ENCODE data around the gene ADD3. TPM values are rescaled to one million over a fixed set of nuclear protein-coding genes. Genes with fewer than 3 reads are reported as not detected.

The ADD3 gene
- total and polyA plus RNA-seq, 4 experiments from 2014 or later = 365 to 613 (median 449) TPM

DNA sequence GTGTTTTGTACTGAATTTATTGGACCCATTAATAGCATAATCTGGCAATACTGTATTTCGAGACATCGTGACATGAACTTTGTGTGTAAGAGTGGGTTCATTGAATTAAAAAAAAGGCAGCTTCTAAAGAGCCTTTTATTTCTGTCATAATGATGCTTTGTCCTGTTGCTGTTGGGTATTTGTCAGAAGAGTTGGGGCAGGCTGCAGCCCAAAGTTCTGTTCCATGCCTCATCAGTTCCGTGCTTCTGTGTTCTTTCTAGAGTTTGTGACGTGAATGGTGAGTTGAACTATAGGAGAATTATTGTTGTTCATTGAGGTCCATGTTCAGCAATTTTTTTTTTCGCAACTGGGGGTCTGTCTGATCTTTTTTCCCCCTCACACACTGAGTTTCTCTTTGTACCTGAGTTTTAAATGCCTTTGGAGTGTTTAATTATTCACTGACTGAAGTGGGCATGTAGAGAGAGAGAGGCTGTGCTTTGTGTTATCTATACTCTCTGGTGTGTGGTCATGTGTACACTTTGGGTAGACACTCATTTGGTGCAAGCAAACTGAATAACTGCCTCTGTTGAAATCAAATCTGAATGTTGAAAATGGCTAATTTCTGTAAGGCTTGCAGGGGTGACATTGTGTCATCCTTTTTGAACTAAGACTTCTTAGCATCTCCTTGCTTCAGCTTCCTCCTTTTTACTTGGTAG is 69.8 kb downstream of the ADD3 start:
- H3K36me3 ChIP-seq (ENCODE audit: insufficient read depth, low read length) = no peaks in the 10 kb centered on the region
- ChIA-PET POLR2A (ENCODE audit: partially characterized antibody) (interaction anchor here (0.5 to 7.1 kb wide), 27 partner anchors 8 to 193 kb away, joined by 3 to 116 read pairs (median 4); partner anchors contain the start of gene ADD3), CTCF (ENCODE audit: partially characterized antibody) (interaction anchor here (0.5 to 3.3 kb wide), 17 partner anchors 10 to 193 kb away, joined by 3 to 18 read pairs (median 5); no protein-coding TSS in a partner anchor)
- no peaks in the 10 kb centered on the region for H3K27me3 Mint-ChIP-seq
- H3K27ac Mint-ChIP-seq = peak overlapping the region; percentile 89 to 98 (median 92)
- H3K36me3 Mint-ChIP-seq = peaks cover 6 to 9% of the 10 kb centered on the region in 2 donors
- H3K27ac ChIP-seq (ENCODE audit: low read depth, low read length) = peak overlapping the region; percentile 59
- intact Hi-C loops (cut with micrococcal nuclease) = loop anchor here (1.0 to 5.0 kb wide), 5 partner anchors 8 to 165 kb away; partner anchors contain the start of gene MXI1
- no peaks in the 10 kb centered on the region for H3K9me3 Mint-ChIP-seq
- H3K9me3 ChIP-seq (ENCODE audit: control insufficient read depth in 1 of 2, low read length in 2 of 2) = no peaks in the 10 kb centered on the region
- DNase-seq = peak in 4 of 5 donors; percentile 48 to 76 (median 52)
- H3K4me3 Mint-ChIP-seq = peak overlapping the region; percentile 87 to 96 (median 92)
- peaks cover 70 to 93% (median 82%) of the 10 kb centered on the region in 4 donors for H3K4me1 Mint-ChIP-seq
- H3K27me3 ChIP-seq (ENCODE audit: insufficient read depth, low read length) = no peaks in the 10 kb centered on the region
- peak overlapping the region; percentile 48 to 53 for H3K4me3 ChIP-seq (ENCODE audit: low read length in 2 of 2)
- H3K4me1 ChIP-seq (ENCODE audit: insufficient read depth, low read length) = peaks cover 100% of the 10 kb centered on the region

DNA sequence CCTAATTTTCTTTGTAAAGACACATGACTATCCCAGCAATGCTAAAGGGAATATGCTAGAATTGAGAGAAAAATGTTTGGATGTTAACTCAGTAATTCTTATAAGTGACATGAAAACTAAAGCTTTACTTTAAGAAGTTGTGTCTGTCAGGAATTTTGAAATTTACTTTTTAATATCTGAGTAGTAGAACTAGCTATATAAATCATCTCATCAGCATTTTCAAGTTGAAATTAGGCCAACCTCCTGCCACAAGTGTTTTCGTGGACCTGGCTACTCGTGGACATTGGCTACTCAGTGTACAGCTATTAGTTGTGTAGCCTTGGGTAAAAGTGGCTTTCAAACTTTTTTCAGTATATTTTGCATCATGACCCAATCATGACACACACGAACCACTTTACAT is 70.5 kb downstream of the ADD3 start:
- H3K36me3 ChIP-seq (ENCODE audit: insufficient read depth, low read length) = no peaks in the 10 kb centered on the region
- no peaks in the 10 kb centered on the region for H3K9me3 ChIP-seq (ENCODE audit: control insufficient read depth in 1 of 2, low read length in 2 of 2)
- Mint-ChIP-seq H3K9me3 (no peaks in the 10 kb centered on the region), H3K4me3 (peak overlapping the region; percentile 87 to 96 (median 92)), H3K27me3 (no peaks in the 10 kb centered on the region), H3K4me1 (peaks cover 73 to 93% (median 83%) of the 10 kb centered on the region in 4 donors), H3K27ac (peak overlapping the region; percentile 89 to 98 (median 92)), H3K36me3 (peaks cover 9 to 11% of the 10 kb centered on the region in 2 donors)
- peak overlapping the region; percentile 48 to 53 for H3K4me3 ChIP-seq (ENCODE audit: low read length in 2 of 2)
- H3K27ac ChIP-seq (ENCODE audit: low read depth, low read length) = peak overlapping the region; percentile 59
- POLR2A ChIA-PET (ENCODE audit: partially characterized antibody) = interaction anchor here (0.7 to 7.1 kb wide), 10 partner anchors 10 to 132 kb away, joined by 3 to 116 read pairs (median 5); partner anchors contain the start of gene ADD3
- CTCF ChIA-PET (ENCODE audit: partially characterized antibody) = interaction anchor here (0.7 to 3.3 kb wide), 7 partner anchors 9 to 102 kb away, joined by 3 to 18 read pairs (median 8); no protein-coding TSS in a partner anchor
- DNase-seq = no peak
- intact Hi-C loops (cut with micrococcal nuclease) = loop anchor here (5.0 kb wide), 2 partner anchors 129 to 166 kb away; partner anchors contain the start of gene MXI1
- no peaks in the 10 kb centered on the region for H3K27me3 ChIP-seq (ENCODE audit: insufficient read depth, low read length)
- peaks cover 100% of the 10 kb centered on the region for H3K4me1 ChIP-seq (ENCODE audit: insufficient read depth, low read length)

DNA sequence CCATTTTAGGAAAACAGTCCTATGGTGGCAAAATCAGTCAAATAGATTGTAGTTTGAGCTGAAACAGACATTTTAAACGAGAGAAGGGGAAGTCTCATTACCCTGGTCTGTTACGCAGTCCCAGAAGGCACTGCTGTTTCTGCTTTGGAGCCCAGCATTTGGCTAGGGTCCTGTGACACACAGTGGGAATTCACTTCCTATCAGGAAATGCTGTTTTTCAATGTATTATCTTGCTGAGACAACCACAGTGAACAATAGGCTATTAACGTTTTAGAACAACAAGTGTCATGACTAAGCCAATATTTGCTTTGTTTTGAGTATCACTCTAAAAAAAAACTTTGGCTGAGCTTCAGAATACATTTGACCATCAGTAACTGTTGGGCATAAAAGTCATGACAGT is 74.1 kb downstream of the ADD3 start:
- peak overlapping the region; percentile 86 to 94 (median 92) for H3K27ac Mint-ChIP-seq
- Histone ChIP-seq H3K4me1 (ENCODE audit: insufficient read depth, low read length) (peaks cover 99% of the 10 kb centered on the region), H3K4me3 (ENCODE audit: low read length in 2 of 2) (no peak overlapping the region), H3K9me3 (ENCODE audit: control insufficient read depth in 1 of 2, low read length in 2 of 2) (no peaks in the 10 kb centered on the region), H3K27me3 (ENCODE audit: insufficient read depth, low read length) (no peaks in the 10 kb centered on the region), H3K27ac (ENCODE audit: low read depth, low read length) (peak overlapping the region; percentile 41), H3K36me3 (ENCODE audit: insufficient read depth, low read length) (no peaks in the 10 kb centered on the region)
- intact Hi-C loops (cut with micrococcal nuclease) = loop anchor here (2.0 kb wide), 1 partner anchor 13 kb away; no protein-coding TSS in a partner anchor
- ChIA-PET POLR2A (ENCODE audit: partially characterized antibody) (interaction anchor here (0.9 to 8.3 kb wide), 8 partner anchors 8 to 161 kb away, joined by 3 to 62 read pairs (median 4); partner anchors contain the start of gene ADD3), CTCF (ENCODE audit: partially characterized antibody) (interaction anchor here (0.6 to 2.9 kb wide), 5 partner anchors 9 to 125 kb away, joined by 3 to 8 read pairs (median 4); no protein-coding TSS in a partner anchor)
- H3K36me3 Mint-ChIP-seq = peaks cover 11 to 12% of the 10 kb centered on the region in 2 donors
- DNase-seq = no peak
- no peaks in the 10 kb centered on the region for H3K9me3 Mint-ChIP-seq
- peak overlapping the region in 7 of 8 donors; percentile 40 to 83 (median 59) for H3K4me3 Mint-ChIP-seq
- H3K4me1 Mint-ChIP-seq = peaks cover 68 to 96% (median 82%) of the 10 kb centered on the region in 4 donors
- H3K27me3 Mint-ChIP-seq = no peaks in the 10 kb centered on the region

DNA sequence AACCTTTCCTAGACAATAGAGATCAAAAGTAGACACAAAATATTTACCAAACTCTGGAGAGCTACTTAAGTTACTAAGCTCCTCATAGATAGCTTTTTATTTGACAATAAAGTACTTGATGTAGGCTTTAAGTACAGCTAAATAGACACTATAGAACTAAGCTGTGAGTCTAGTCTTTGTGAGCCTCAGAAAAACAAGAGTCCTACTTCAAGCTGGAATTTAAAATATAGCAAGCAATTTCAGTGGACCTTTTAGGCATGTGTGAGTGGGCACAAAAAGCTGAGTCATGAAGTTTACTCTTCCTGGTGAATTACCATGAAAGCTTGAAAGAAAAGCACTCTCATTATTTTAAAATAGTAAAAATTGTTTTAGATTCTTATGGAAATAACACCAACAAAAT is 76.1 kb downstream of the ADD3 start:
- ChIA-PET CTCF (ENCODE audit: partially characterized antibody) (interaction anchor here (0.6 to 1.7 kb wide), 9 partner anchors 10 to 188 kb away, joined by 3 to 4 read pairs (median 3); no protein-coding TSS in a partner anchor), POLR2A (ENCODE audit: partially characterized antibody) (interaction anchor here (0.6 to 8.3 kb wide), 6 partner anchors 10 to 174 kb away, joined by 3 to 62 read pairs (median 4); partner anchors contain the start of gene ADD3)
- Histone ChIP-seq H3K27me3 (ENCODE audit: insufficient read depth, low read length) (no peaks in the 10 kb centered on the region), H3K9me3 (ENCODE audit: control insufficient read depth in 1 of 2, low read length in 2 of 2) (no peaks in the 10 kb centered on the region), H3K4me1 (ENCODE audit: insufficient read depth, low read length) (peaks cover 99% of the 10 kb centered on the region), H3K4me3 (ENCODE audit: low read length in 2 of 2) (no peak overlapping the region), H3K36me3 (ENCODE audit: insufficient read depth, low read length) (no peaks in the 10 kb centered on the region), H3K27ac (ENCODE audit: low read depth, low read length) (no peak overlapping the region)
- Mint-ChIP-seq H3K4me3 (peak overlapping the region in 3 of 8 donors; percentile 34 to 50 (median 50)), H3K9me3 (no peaks in the 10 kb centered on the region), H3K4me1 (peaks cover 69 to 97% (median 83%) of the 10 kb centered on the region in 4 donors), H3K36me3 (peaks cover 11 to 16% of the 10 kb centered on the region in 2 donors), H3K27me3 (no peaks in the 10 kb centered on the region), H3K27ac (peak overlapping the region in 5 of 7 donors; percentile 32 to 93 (median 73))
- no peak for DNase-seq
- intact Hi-C loops (cut with micrococcal nuclease) = loop anchor here (2.0 kb wide), 1 partner anchor 15 kb away; no protein-coding TSS in a partner anchor

DNA sequence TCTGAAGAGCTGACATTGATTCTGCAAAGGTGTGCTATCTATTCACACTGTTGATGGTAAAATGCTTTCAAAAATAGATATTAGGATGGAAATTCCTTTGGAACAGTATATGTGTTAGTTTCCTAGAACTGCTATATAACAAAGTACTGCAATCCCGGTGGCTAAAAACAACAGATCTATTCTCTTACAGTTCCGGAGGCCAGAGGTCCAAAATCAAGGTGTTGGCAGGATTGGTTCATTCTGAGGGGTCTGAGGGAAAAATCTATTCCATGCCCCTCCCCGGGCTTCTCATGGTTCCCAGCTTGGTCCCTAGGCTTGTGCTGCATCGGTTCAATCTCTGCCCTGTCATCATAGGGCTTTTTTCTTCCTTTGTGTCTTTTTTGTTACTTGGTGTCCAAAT is 79.9 kb downstream of the ADD3 start:
- Mint-ChIP-seq H3K36me3 (peaks cover 22 to 24% of the 10 kb centered on the region in 2 donors), H3K4me3 (peak overlapping the region in 6 of 8 donors; percentile 29 to 84 (median 42)), H3K27me3 (no peaks in the 10 kb centered on the region), H3K27ac (peak overlapping the region; percentile 37 to 92 (median 65)), H3K9me3 (no peaks in the 10 kb centered on the region), H3K4me1 (peaks cover 57 to 91% (median 70%) of the 10 kb centered on the region in 4 donors)
- Histone ChIP-seq H3K36me3 (ENCODE audit: insufficient read depth, low read length) (no peaks in the 10 kb centered on the region), H3K4me1 (ENCODE audit: insufficient read depth, low read length) (peaks cover 72% of the 10 kb centered on the region), H3K4me3 (ENCODE audit: low read length in 2 of 2) (no peak overlapping the region), H3K9me3 (ENCODE audit: control insufficient read depth in 1 of 2, low read length in 2 of 2) (no peaks in the 10 kb centered on the region), H3K27ac (ENCODE audit: low read depth, low read length) (peak overlapping the region; percentile 72), H3K27me3 (ENCODE audit: insufficient read depth, low read length) (no peaks in the 10 kb centered on the region)
- POLR2A ChIA-PET (ENCODE audit: partially characterized antibody) = interaction anchor here (2.3 to 8.3 kb wide), 2 partner anchors 10 to 78 kb away, joined by 19 to 62 read pairs; partner anchors contain the start of gene ADD3
- CTCF ChIA-PET (ENCODE audit: partially characterized antibody) = interaction anchor here (1.4 to 3.3 kb wide), 5 partner anchors 10 to 204 kb away, joined by 3 to 15 read pairs (median 3); no protein-coding TSS in a partner anchor
- DNase-seq = no peak
- intact Hi-C loops (cut with micrococcal nuclease) = no loop called here

DNA sequence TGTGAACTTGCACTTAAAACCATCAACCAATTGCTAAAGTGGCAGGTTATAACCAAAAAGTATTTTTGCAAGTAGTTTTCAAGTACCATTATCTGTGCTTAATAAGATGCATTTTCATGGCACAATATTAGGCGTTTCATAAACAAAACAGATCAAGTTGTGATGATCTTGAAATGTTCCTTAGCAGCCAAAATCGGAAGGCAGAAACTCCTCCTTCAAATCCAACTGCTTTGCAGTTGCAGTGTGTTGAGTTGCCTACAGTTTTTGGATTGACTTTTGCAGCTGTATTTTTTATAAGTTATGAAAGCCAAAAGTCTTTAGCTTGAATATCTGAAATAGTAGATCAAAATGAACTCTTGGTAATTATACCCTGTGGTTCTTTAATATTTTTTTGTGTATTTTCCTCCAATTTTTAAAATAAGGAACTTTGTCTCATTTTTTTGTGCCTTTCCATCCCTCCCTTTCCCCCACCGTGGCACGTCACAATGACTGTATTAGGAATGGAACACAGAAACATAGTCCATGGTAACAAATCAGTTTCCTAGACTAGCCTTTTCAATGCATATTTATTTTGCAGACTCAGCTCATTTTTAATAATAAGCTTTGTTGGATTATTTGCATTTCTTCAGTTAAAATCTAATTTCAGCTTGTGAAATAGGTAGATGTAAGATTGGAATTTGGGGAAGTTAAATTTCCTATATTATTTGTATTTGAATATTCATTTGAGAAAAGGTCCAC is 80.8 kb downstream of the ADD3 start:
- ChIA-PET POLR2A (ENCODE audit: partially characterized antibody) (interaction anchor here (0.8 to 8.3 kb wide), 3 partner anchors 11 to 79 kb away, joined by 3 to 62 read pairs (median 19); partner anchors contain the start of gene ADD3), CTCF (ENCODE audit: partially characterized antibody) (interaction anchor here (1.2 to 3.3 kb wide), 7 partner anchors 11 to 205 kb away, joined by 3 to 15 read pairs (median 3); no protein-coding TSS in a partner anchor)
- no peak overlapping the region for H3K27ac ChIP-seq (ENCODE audit: low read depth, low read length)
- Mint-ChIP-seq H3K4me1 (peaks cover 53 to 85% (median 67%) of the 10 kb centered on the region in 4 donors), H3K27me3 (no peaks in the 10 kb centered on the region), H3K4me3 (peak overlapping the region in 1 of 8 donors; percentile 54), H3K9me3 (no peaks in the 10 kb centered on the region), H3K27ac (peak overlapping the region in 3 of 7 donors; percentile 60 to 92 (median 74)), H3K36me3 (peaks cover 17 to 24% of the 10 kb centered on the region in 2 donors)
- no peak overlapping the region for H3K4me3 ChIP-seq (ENCODE audit: low read length in 2 of 2)
- DNase-seq = no peak
- intact Hi-C loops (cut with micrococcal nuclease) = no loop called here
- no peaks in the 10 kb centered on the region for H3K9me3 ChIP-seq (ENCODE audit: control insufficient read depth in 1 of 2, low read length in 2 of 2)
- no peaks in the 10 kb centered on the region for H3K36me3 ChIP-seq (ENCODE audit: insufficient read depth, low read length)
- peaks cover 70% of the 10 kb centered on the region for H3K4me1 ChIP-seq (ENCODE audit: insufficient read depth, low read length)
- no peaks in the 10 kb centered on the region for H3K27me3 ChIP-seq (ENCODE audit: insufficient read depth, low read length)

All from CD4-positive, alpha-beta memory T cell (primary cell).